DMS153 (cell line): ENCODE measurements around the gene KRT1.
"Not testable (repeated sequence)": the region's sequence is repeated elsewhere in the genome, so short reads cannot be mapped to it uniquely, and the experiment has no call there.

Experiments
- DNase-seq: peaks from one replicate; lab custom pipeline; 2025; lab: John Stamatoyannopoulos, UW

KRT1 gene

GRCh38 chr12:52682381-52682660, 2.1 kb upstream of the KRT1 start:
- no peak for DNase-seq

DNA sequence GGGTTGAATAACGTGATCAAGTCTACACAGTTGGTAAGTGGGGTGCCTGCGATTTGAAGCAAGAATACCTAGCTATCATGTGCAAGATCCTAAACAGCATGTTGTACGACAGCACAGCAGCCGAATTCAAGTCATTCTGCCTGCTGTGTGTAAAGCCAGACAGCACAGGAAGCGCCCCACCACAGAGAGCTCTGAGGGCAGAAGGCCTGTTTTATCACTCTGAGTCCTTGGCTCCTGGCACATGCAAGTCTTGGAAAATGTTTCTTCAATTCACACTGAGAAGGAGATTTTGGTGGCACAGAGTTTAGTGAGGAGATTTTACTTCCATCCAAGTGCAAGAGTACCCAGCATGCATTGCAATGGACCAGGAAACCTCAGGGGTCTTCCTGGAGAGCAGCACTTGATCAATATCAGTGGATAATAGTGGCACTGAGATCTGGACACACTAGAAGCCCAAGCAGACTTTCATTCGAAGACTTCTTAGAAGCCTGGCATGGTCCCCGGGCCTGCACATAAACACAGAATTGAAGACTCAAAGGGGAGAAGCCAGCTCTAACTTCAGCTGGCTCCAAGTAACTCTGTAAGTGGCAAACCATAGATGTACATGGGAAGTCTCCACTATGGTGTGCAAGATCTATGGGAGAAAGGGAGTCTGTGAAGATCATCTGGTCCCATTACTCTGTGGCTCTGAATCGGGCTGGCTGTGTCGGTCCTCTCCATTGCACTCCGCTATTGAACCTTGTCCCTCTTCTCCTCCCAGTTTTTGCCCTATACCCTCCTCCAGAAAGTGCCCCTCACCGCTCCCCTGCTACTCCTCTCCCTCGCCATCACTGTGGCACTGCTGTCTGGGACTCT, 1.5 kb upstream of the KRT1 start:
- DNase-seq: no peak

DNA sequence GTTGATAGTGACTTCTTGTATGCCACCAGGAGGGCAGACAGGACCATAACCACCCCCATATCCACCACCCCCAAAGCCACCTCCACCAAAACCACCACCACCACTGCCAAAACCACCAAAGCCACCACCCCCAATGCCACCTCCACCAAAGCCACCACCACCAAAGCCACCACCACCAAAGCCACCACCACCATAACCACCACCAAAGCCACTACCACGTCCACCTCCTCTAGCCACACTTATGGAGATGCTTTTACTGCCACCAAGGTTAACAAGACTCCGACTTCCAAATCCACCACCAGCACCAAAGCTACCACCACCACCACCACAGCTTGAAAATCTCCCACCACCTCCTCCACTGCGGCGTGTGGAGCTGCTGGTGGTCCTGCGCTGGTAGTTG, 332 bp downstream of the KRT1 start:
- DNase-seq: no peak

DNA sequence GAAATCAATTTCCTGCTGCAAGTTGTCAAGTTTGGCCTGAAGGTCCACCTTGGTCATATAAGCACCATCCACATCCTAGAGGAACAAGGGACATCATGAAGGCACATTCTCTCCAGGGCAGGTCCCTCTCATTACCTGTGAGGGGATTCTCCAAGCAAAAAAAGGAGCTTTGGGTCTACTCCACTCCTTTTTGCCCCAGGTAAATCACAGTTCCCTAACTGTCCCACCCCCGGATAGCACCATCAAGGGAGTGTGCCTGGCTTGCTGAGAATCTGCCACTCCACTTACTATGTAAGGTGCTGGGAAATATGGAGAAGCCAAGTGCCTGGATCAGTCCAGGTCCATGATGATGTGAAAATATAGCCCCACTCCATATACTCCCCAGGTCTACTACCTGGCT, 2.5 kb downstream of the KRT1 start:
- DNase-seq: no peak

GRCh38 chr12:52677126-52677525, 3.1 kb downstream of the KRT1 start:
- no peak for DNase-seq

DNA sequence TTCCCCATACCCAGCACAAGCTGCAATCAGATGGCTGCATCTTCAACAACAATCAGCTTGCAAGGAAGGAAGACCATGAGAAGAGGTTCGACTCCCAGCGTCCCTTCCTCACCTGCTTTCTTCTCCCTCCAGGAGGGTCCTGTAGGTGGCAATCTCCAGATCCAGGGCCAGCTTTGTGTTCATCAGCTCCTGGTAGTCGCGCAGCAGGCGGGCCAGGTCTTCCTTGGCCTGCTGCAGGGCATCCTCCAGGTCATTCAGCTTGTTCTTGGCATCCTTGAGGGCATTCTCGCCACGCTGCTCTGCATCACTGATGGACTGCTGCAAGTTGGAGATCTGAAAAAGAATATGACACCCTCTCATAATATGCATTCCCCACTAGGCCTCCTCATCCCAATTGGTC, 4.0 kb downstream of the KRT1 start:
- no peak for DNase-seq

DNA sequence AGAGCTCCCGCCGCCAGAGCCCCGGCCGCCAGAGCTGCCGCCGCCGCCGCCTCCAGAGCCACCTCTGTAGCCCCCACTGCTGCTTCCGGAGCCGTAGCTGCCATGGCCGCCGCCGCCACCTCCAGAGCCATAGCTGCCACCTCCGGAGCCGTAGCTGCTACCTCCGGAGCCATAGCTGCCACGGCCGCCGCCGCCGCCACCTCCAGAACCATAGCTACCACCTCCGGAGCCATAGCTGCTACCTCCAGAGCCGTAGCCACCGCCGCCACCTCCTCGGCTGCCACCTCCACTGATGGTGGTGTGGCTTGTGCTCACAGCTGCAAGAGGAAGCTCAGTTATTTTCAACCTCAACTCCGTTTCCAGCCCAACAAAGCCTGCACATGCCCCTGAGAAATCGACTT, 4.9 kb downstream of the KRT1 start:
- DNase-seq: no peak

DNA sequence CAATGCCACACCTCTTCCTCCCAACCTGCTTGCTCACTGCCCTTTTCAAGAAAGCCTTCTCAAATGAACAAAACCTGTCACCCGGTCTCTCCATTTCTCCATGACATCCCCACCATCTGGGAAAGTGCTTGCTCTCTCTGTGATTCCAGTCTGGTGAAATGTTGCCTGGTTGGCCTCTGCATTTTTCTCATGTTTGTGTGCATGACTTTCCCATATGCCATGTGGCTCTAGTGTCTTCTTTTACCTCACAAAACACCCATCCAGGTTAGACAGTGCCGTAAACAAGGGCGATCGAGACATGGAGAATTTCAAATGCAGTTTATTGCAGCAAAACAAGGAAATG, 5.8 kb downstream of the KRT1 start:
- no peak for DNase-seq

DNA sequence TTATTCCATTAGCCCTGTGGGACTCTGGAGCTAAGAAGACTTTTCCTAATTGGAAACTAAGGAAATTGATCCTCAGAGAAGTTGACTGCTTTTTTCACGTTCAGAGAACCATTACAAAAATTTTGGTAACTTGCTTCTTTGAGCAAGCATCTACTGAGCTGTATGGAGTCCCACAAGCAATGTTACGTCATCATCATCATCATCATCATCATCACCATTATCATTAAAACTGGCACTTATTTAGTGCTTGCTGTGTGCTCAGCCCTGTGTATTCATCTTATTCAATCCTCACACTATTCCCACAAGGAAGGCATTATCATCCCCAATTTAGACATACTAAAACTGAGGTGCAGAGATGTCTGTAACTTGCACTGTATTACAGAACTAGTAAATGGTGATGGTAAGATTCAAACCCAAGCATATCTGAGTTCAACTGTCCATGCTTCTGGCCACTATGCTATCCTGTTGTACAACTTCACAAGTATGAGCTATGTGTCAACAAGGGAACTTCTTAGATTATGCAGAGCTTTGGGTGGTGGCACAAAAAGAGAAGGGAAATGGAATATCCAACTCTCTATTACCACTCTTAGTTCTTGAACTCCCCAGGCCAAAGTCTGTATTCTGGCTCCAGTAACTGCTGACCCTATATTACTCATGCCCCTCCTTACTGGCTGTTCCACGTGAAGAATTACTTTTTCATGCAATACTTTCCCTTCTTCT, 6.3 kb downstream of the KRT1 start:
- no peak for DNase-seq

- DNase-seq: no peak
These were observed 7.0 kb downstream of the KRT1 start for GRCh38 chr12:52673217-52673616.

DNA sequence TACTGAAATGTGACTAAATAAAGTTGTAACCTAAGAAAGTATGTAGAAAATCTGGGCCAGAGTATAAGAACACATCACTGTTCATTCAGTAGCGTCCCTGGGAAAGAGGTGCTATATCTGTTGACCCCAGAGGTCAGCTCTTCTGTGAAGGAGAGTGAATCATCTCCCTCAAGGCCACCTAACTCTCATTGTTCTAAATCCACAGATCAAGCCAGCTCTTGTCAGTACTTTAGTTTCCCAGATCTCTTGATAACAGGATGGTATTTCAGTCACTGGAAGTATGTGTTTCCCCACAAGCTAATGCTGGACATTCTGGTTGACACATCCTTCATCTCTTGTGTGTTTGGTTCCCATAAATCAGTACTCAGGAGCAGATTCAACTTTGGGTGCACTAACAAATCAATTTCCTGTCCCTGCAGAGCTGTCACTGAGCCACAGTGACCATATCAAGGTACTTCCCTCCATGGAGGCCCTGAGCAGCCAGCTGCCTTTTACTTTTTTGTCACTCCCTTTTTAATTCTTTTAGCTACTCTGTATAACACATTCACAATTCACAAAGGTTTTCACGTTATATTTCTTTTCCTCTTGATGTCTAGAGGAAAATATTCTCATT, 7.8 kb downstream of the KRT1 start:
- DNase-seq: no peak

GRCh38 chr12:52670961-52671360, 9.2 kb downstream of the KRT1 start:
- DNase-seq: no peak

GRCh38 chr12:52670506-52670905, 9.7 kb downstream of the KRT1 start:
- no peak for DNase-seq

GRCh38 chr12:52669941-52670340, 10.3 kb downstream of the KRT1 start:
- DNase-seq: not testable (repeated sequence)

DNA sequence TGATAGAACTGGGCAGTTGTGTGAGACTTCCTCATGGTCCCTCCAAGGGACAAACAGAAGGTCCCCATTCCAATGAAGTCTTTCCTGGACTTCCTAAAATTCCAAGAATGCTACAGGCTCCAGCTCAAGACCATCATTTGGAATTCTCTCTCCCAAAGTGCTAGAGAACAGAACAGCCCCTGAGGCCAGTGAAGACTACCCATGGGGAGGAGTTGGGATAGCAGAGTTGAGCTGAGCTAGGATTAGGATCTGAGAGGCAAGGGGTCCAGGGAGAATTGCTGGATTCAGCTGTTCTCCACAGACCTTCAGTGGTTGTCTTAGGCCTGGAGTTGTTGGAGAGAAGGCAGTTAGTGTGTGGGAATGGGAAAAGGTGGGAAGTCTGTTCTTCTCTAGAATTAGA, 10.8 kb downstream of the KRT1 start:
- no peak for DNase-seq

DNA sequence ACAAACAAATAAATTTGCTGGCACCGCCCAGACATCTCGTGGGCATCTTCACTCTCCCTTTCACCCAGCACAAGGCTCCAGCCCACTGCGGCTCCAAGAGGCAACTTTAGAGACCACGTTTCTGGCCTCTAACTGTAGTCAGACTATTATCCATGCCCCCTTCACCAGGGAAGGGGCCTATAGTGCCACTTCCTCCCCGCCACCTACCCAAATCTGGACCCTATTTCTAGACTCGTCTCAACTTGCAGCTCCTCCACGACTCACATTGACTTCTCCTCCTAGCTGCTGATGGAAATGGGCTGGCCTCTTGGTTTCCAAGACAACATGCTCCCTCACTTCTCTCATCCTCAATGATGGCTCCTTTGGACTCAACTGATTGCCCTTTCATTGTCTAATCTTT, 12.3 kb downstream of the KRT1 start:
- DNase-seq: no peak

DNA sequence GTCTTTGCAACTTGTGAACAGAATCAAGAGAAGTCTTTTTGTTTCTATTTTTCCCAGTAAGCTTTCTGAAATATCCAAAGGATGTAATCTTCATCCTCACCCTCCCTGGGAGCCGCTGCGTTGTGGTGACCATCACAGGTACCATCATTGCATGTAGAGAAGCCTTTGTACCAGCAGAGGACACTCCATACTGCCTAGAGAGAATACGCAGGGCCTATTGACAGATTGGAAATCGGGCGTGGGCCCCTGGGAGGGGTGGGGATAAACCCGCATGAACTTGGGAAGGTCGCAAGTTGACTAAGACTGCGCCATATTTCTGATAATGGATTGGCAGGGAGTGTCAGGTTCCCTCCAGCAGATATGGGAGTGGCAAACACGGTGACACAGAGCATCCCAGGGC, 12.7 kb downstream of the KRT1 start:
- no peak for DNase-seq

- DNase-seq: no peak
These were observed 13.7 kb downstream of the KRT1 start for GRCh38 chr12:52666471-52666870.

DNA sequence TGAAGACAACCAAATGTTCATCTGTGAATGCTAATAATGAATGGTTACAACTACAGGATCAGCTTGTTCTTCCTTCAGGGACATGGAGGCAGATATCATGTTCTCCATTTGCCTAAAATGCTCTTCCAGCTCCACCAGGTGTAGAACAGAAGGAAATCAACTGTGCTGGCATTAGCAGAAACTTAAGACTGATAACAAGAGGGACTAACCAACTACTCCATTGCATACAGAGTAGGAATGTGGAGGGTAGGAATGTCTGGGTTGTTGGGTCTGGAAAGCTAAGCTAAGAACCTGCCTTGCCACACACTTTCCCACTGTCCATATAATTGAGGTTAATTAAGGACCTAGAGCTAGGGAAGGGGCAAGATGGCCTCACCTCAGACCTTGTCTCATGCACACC, 16.8 kb downstream of the KRT1 start:
- no peak for DNase-seq

GRCh38 chr12:52662918-52663229, 17.3 kb downstream of the KRT1 start:
- no peak for DNase-seq

DNA sequence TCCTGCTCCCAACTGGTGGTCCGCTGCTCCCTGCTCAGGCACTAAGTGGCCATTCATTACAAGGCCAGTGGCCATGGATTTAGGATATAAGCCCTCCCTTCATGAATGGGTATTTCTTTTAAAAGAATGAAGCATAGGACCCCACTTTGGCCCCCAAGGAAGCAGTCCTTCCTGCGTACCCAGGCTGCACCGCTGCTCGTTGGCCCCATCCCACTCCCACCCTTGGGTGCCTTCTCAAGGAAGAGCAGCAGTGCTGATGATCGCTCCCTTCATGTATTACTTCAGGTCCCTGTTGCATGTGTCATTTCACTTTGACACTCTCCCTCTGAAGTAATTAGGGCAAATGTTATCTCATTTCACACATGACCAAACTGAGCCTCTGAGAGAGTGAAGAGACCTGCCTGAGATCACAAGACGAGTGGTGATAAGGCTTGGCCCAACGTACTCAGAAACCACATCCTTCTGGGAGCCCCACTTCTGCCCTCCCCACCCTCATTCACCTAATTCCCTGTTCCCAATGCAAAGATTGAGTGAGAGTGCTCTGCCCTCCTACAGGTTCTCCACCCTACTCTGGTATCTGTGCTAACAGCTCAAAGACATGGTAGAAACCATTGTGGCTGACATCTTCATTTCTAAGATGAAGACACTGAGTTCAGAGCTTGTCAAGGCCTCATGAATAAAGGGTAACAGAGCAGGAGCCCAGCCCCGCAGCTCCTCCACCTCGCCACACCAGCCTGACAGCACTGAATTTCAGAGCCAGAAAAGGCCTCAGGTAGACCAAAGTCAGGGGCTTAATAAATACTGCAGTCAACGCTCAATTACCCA, 17.9 kb downstream of the KRT1 start:
- no peak for DNase-seq

- no peak for DNase-seq
These were observed 18.5 kb downstream of the KRT1 start for GRCh38 chr12:52661668-52662067.
